ENCODE measurements around the gene ISM1. TPM values are rescaled to one million over a fixed set of nuclear protein-coding genes. Genes with fewer than 3 reads are reported as not detected.
A peak's percentile ranks its signal among the peaks of the same experiment; 100 is the strongest.

The ISM1 gene
- total and polyA plus RNA-seq, 2 of the 13 experiments (the other 11 are each of a cell fraction or from before 2014, with no cell fraction given) = 0.40 to 1.4 TPM

- TF ChIP-seq, protein P1, sequence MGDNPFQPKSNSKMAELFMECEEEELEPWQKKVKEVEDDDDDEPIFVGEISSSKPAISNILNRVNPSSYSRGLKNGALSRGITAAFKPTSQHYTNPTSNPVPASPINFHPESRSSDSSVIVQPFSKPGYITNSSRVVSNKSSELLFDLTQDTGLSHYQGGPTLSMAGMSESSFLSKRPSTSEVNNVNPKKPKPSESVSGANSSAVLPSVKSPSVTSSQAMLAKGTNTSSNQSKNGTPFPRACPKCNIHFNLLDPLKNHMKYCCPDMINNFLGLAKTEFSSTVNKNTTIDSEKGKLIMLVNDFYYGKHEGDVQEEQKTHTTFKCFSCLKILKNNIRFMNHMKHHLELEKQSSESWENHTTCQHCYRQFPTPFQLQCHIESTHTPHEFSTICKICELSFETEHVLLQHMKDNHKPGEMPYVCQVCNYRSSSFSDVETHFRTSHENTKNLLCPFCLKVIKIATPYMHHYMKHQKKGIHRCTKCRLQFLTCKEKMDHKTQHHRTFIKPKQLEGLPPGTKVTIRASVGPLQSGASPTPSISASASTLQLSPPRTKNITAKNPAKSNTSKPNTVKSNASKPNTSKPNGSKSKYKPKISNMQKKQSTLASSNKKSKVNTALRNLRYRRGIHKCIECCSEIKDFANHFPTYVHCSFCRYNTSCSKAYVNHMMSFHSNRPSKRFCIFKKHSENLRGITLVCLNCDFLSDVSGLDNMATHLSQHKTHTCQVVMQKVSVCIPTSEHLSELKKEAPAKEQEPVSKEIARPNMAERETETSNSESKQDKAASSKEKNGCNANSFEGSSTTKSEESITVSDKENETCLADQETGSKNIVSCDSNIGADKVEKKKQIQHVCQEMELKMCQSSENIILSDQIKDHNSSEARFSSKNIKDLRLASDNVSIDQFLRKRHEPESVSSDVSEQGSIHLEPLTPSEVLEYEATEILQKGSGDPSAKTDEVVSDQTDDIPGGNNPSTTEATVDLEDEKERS (CRISPR knock-in tag; IDR thresholded peaks at IDR 0.05) = peak; percentile 62; the same call in 1 of the 2 replicates
- TF ChIP-seq ZNF605 (CRISPR knock-in tag; IDR thresholded peaks at IDR 0.05) = 0 out of 2 replicates have a peak, but pooled peaks have one; percentile 44
- no peak for TF ChIP-seq SIN3B (IDR thresholded peaks at IDR 0.05; ENCODE audit: low read length)
- TF ChIP-seq, protein P2, sequence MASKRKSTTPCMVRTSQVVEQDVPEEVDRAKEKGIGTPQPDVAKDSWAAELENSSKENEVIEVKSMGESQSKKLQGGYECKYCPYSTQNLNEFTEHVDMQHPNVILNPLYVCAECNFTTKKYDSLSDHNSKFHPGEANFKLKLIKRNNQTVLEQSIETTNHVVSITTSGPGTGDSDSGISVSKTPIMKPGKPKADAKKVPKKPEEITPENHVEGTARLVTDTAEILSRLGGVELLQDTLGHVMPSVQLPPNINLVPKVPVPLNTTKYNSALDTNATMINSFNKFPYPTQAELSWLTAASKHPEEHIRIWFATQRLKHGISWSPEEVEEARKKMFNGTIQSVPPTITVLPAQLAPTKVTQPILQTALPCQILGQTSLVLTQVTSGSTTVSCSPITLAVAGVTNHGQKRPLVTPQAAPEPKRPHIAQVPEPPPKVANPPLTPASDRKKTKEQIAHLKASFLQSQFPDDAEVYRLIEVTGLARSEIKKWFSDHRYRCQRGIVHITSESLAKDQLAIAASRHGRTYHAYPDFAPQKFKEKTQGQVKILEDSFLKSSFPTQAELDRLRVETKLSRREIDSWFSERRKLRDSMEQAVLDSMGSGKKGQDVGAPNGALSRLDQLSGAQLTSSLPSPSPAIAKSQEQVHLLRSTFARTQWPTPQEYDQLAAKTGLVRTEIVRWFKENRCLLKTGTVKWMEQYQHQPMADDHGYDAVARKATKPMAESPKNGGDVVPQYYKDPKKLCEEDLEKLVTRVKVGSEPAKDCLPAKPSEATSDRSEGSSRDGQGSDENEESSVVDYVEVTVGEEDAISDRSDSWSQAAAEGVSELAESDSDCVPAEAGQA (IDR thresholded peaks at IDR 0.05; ENCODE audit: low read depth) = peak; percentile 59; the same call in 1 of the 2 replicates
- TF ChIP-seq, protein P2 (CRISPR knock-in tag; IDR thresholded peaks at IDR 0.05; ENCODE audit: borderline replicate concordance) = no peak
- TF ChIP-seq, protein P3, sequence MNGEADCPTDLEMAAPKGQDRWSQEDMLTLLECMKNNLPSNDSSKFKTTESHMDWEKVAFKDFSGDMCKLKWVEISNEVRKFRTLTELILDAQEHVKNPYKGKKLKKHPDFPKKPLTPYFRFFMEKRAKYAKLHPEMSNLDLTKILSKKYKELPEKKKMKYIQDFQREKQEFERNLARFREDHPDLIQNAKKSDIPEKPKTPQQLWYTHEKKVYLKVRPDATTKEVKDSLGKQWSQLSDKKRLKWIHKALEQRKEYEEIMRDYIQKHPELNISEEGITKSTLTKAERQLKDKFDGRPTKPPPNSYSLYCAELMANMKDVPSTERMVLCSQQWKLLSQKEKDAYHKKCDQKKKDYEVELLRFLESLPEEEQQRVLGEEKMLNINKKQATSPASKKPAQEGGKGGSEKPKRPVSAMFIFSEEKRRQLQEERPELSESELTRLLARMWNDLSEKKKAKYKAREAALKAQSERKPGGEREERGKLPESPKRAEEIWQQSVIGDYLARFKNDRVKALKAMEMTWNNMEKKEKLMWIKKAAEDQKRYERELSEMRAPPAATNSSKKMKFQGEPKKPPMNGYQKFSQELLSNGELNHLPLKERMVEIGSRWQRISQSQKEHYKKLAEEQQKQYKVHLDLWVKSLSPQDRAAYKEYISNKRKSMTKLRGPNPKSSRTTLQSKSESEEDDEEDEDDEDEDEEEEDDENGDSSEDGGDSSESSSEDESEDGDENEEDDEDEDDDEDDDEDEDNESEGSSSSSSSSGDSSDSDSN (CRISPR knock-in tag; IDR thresholded peaks at IDR 0.05) = peak; percentile 59
- peak; percentile 72; the same call in 1 of the 2 replicates for TF ChIP-seq TARDBP (CRISPR knock-in tag; IDR thresholded peaks at IDR 0.05)
- no peak for TF ChIP-seq MLLT10 (CRISPR knock-in tag; IDR thresholded peaks at IDR 0.05)
- TF ChIP-seq MXD1 (CRISPR knock-in tag; IDR thresholded peaks at IDR 0.05) = no peak
- no peak for TF ChIP-seq MAZ (IDR thresholded peaks at IDR 0.05; ENCODE audit: borderline replicate concordance, low read depth, low read length)
- peak; percentile 33; the same call in 1 of the 2 replicates for TF ChIP-seq MAZ (CRISPR knock-in tag; IDR thresholded peaks at IDR 0.05; ENCODE audit: low read depth)
- no peak for TF ChIP-seq BRD4 (CRISPR knock-in tag; IDR thresholded peaks at IDR 0.05)
- TF ChIP-seq RBM22 (optimal IDR thresholded peaks at IDR 0.05; ENCODE audit: low read length) = no peak
- peak; percentile 78; the same call in 1 of the 2 replicates for TF ChIP-seq ZFP1 (CRISPR knock-in tag; IDR thresholded peaks at IDR 0.05)
Observed at GRCh38 chr20:13245250-13245723, 24.2 kb downstream of the ISM1 start (continued).

Measured in HepG2 (cell line).